HCT116 (cell line): ENCODE data around the gene APBA2.

ENCODE experiments used
- ATF3 ChIP-seq: IDR thresholded peaks from 2 replicates; pipeline ENCODE4 v1.6.1; 2012
- CTCF ChIP-seq, 3 experiments: fragments of 200-600 bp in 1 of 3; sonication (generic) in 1 of 3; IDR thresholded peaks in 2 of 3; conservative IDR thresholded peaks in 1 of 3; 2 replicates each; pipeline ENCODE4 v1.5.1; 2012 to 2017; ENCODE audit warnings: low read depth in 2 of 3, low read length in 2 of 3, antibody characterized with exemption in 1 of 3, borderline replicate concordance in 1 of 3, control low read depth in 1 of 3, mild to moderate bottlenecking in 1 of 3, mixed read lengths in 1 of 3, mixed run types in 1 of 3, moderate library complexity in 1 of 3; ENCODE audit not compliant: insufficient read depth in 1 of 3
- EZH2 ChIP-seq: fragments of 200-600 bp; sonication (generic); IDR thresholded peaks from 2 replicates; pipeline ENCODE4 v1.6.1; 2017; ENCODE audit warnings: antibody characterized with exemption, mixed run types
- JUND ChIP-seq: IDR thresholded peaks from 2 replicates; pipeline ENCODE4 v1.6.1; 2012
- MAX ChIP-seq: IDR thresholded peaks from 2 replicates; pipeline ENCODE4 v1.6.1; 2012
- POLR2A ChIP-seq: IDR thresholded peaks from 2 replicates; pipeline ENCODE4 v1.7.0; 2011; ENCODE audit warnings: borderline replicate concordance; ENCODE audit not compliant: insufficient read depth, insufficient read length; ENCODE audit errors: extremely low read depth
- POLR2AphosphoS5 ChIP-seq: IDR thresholded peaks from 2 replicates; pipeline ENCODE4 v1.6.1; 2011; ENCODE audit warnings: mild to moderate bottlenecking, low read depth, low read length, moderate library complexity
- REST ChIP-seq: IDR thresholded peaks from 2 replicates; pipeline ENCODE4 v1.6.1; 2012; ENCODE audit warnings: low read depth
- SP1 ChIP-seq: IDR thresholded peaks from 2 replicates; pipeline ENCODE4 v1.6.1; 2012; ENCODE audit warnings: low read depth
- YY1 ChIP-seq: IDR thresholded peaks from 2 replicates; pipeline ENCODE4 v1.6.1; 2011; ENCODE audit warnings: low read length, low read depth, moderate library complexity, mild to moderate bottlenecking; ENCODE audit not compliant: insufficient replicate concordance; ENCODE audit errors: extremely low read depth
- ZBTB33 ChIP-seq: IDR thresholded peaks from 2 replicates; pipeline ENCODE4 v1.6.1; 2011; ENCODE audit warnings: mild to moderate bottlenecking, low read length, moderate library complexity; ENCODE audit not compliant: insufficient replicate concordance; ENCODE audit errors: extremely low read depth
- ZNF274 ChIP-seq: fragments of 200-500 bp; sonication (Bioruptor generic); IDR thresholded peaks from 2 replicates; pipeline ENCODE4 v1.6.1; 2014; ENCODE audit warnings: mild to moderate bottlenecking, low read depth, low read length, inconsistent platforms

- no peak for TF ChIP-seq CTCF (IDR thresholded peaks at IDR 0.05 in 2 of 3, conservative IDR thresholded peaks at IDR 0.05 in 1 of 3; ENCODE audit: borderline replicate concordance in 1 of 3, insufficient read depth in 1 of 3, low read depth in 2 of 3, low read length in 2 of 3)
- no peak for TF ChIP-seq REST
- TF ChIP-seq MAX = no peak
- TF ChIP-seq POLR2A = no peak
- TF ChIP-seq POLR2AphosphoS5 = no peak
- TF ChIP-seq SP1 = no peak
- TF ChIP-seq EZH2 = no peak
- TF ChIP-seq ZBTB33 = no peak
- no peak for TF ChIP-seq JUND
- no peak for TF ChIP-seq ATF3
- TF ChIP-seq ZNF274 = no peak
- TF ChIP-seq YY1 = no peak
Observed at GRCh38 chr15:28986108-28986507, 100.3 kb downstream of the APBA2 start.
